ENCODE measurements around the gene FLRT2.

Gene FLRT2

DNA sequence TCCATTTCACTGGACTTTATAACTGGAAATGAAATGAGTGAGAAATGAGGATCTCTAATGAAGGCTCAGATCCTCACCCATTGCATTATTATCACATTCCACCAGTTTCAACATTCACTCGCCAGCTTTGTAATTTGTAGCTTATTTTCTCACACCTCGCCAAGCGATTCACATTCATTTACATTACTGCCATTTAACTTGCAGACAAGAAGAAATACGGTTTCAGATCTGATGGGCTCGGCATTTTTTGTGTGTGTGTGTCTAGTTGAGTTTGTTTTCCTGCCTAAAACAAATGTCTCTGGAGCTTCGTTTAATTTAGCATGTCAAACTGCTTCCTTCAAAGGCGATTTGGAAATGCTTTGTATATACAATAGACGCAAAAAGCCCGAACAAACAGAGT, 132.2 kb downstream of the FLRT2 start:
- no peak for DNase-seq (ENCODE audit: low spot score)

DNA sequence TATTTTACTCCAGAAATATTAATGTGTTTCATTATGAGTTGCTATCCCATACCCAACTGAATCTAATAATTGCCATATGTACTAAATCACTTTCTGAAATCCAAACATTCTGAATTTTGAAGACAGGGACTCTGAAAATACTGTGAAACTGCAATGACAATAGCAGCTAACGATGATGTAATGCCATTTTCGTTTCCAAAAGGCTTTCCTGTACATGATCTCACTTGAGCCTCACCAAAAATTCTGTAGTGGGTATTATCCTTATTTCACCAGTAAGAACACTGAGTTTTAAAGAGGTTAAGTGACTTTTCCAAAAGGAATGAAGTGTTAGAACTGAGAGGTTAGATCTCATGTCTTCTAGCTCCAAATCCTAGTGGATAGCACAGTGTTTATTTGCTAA, 133.3 kb downstream of the FLRT2 start:
- DNase-seq (ENCODE audit: low spot score) = no peak

DNA sequence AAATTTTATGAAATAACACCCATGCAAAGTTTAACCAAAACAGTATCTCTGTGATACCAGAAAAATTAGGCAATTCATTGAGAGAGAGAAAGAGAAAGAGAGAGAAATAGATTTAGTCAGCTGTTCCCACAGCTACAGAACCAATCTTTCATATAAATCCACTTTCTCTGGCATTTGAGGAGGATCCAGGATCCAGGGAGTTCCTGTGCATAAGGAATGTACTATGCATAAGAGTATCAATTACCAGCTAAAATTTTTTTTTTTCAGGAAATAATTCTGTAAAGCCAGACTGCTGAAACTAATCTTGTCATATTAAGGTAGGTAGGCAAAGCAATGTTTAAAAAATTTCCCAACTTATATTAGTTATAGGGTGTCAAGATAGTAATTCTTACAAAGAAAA, 133.7 kb downstream of the FLRT2 start:
- DNase-seq (ENCODE audit: low spot score) = no peak

DNA sequence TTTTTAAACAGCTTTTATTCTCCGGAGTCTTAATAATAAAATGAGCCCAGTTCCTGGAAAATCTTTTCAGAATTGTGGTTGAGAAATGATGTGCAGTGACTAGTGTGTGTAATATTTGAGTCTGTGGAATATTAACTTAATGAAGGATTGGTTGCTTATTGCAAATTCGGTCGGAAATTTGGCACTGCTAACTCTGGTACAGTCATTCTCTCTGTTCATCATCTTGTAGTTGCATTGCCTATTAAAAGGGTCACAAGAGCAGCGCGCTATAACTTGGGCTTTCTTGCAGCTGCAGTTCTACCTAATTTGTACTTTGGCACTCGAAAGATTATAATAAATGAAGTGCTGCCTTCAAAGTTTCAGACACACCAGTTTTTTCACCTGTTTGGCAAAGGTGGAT, 146.0 kb downstream of the FLRT2 start:
- DNase-seq (ENCODE audit: low spot score) = no peak

DNA sequence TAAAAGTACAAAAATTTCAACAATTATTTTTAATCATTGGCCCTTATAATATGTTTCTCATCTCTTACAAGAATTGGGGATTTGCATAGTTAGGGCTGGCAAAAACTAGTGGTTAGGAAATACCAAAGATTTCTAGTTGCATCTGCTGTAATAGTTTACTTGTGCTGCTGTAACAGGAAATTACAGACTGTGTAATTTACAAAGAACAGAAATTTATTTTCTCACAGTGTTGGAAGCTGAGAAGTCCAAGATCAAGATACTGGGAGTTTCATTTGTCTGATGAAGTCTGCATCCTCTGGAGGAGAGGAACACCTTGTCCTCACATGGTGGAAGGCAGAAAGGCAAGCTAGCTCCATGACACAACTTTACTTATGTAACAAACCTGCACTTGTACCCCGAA, 157.0 kb downstream of the FLRT2 start:
- no peak for DNase-seq (ENCODE audit: low spot score)

DNA sequence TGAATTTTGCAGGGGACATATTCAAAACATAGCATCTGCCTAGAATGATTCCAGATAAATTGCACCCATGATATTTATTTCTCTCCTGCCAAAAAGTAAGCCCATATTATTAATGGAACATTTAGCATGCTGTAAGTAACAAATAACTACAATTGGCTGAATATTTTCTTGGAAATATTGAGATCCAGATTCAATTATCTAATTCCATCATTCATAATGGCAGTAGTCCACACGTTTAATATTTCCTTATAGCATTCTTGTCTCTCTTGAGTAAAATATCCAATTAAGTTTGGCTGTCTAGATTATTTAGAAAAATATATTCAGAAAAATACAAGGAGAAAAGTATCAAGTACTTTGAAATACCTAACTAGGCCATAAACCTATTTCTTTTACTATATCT, 157.5 kb downstream of the FLRT2 start:
- DNase-seq (ENCODE audit: low spot score) = no peak

DNA sequence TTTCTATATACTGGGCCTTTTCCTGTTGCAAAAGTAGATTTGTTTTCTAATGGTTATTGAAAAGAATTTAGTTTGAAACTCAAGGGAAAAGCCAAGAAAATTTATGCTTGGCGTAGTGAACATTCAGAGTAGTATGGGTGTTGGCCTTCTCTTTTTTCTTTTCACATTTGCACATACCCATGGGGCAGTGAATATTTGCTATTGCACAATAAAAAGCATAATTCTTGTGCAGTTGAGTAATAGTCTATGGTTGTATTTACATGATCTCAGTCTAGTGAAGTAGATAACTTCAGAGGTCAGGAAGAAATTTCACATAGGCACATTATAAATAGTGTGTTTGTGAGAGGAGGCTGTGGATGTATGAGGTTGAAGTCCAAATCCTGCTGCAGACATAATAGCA, 158.1 kb downstream of the FLRT2 start:
- no peak for DNase-seq (ENCODE audit: low spot score)

DNA sequence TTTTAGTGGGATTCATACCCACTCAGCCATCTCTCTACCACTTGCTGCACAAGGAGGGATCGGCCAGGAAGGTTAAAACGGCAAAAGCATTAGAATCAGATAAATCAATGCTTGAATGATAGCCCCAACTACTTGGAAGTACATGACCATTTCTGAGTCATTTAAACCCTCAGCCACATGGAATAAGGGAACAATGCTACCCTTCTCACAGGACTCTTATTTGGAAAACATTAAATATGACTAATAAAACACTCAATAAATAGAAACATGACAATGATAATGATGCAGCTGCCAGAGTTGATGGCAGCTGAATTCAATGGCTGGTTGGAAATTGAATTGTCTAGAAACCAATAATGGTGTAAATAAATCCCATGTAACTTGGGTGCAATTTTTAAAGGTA, 165.4 kb downstream of the FLRT2 start:
- no peak for DNase-seq (ENCODE audit: low spot score)

DNA sequence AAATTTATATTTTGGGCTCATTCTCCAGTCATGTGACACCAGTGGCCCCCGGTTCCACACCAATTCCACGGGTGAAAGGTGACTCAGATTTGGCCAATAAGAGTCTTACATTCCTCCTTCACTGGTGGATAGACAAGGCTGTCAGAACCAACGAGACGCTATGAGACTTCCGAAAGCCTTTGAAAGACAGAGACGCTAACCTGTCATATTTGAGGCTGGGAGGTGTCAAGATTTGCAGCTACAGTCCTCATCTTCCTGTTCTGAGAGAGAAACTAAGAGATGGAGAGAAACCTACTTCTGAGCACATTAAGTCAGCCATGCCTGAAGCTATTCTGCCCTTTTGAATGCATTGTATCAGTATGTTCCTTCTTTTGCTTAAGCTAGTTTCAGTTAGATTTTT, 171.2 kb downstream of the FLRT2 start:
- DNase-seq (ENCODE audit: low spot score) = no peak

DNA sequence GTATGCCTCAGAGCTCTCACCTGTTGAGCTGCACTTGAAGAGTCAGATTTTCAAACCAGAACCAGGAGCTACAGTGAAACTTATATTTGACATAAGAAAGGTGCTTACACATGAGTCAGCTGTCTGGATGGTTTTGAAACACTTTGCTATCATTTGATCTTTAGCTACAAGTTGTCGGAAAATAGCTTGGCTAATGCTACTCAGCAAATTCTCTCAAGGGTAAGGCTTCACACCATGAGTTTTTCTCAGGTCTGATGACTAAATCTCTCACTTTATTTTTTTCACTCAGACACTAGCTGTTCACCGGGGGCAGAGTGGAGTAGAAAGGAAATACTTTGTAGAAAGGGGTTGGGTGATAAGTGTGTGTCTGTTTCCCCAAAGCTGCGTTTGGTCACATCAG, 171.8 kb downstream of the FLRT2 start:
- DNase-seq (ENCODE audit: low spot score) = no peak

DNA sequence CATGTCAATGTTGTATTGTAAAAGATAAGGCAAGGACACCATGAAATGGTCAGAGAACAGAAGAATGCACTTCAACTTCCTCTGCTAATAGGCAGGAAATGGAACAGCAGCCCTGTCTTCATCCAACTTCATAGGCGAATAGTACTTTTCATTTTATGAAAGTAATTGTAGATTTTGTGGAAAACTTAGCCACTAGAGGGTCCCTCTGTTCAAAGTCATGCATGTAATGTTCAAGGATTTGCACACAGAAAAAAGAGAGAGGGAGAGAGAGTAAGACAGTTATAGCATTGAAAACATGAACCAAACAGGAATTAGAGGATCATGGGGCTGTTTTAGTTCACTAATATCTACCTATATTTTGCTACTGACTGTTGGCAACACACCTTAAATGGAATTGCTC, 172.2 kb downstream of the FLRT2 start:
- DNase-seq (ENCODE audit: low spot score) = no peak

DNA sequence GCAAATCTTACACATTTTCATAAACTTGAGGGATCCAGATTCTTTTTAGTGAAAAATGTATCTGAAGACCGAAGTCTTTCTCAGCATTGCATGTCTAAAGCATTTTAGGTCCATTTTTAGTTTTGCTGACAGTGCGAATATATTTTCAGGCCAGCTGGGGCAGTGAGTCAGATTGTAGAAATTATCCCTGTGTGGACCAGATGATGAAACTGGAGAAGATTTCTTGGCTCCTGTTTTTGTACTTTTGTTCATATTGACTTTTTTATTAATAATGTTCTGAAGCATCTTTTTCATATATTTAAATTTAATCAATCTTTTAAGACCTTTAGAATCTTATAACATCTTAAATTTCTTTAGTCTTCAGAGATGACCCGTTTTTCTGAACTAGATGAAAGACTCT, 173.1 kb downstream of the FLRT2 start:
- no peak for DNase-seq (ENCODE audit: low spot score)
